Sigmoid colon (tissue), 4 donors: ENCODE data around the gene APBB2.

Experiments used
- EP300 ChIP-seq, 4 donors: sonication (generic); formaldehyde crosslinking; IDR thresholded peaks; one replicate each; pipeline ENCODE4 v1.6.1; 2017; ENCODE audit warnings: antibody characterized with exemption in 4 of 4
- POLR2A ChIP-seq, 2 donors: fragments of 450-650 bp; IDR thresholded peaks; one replicate each; pipeline ENCODE4 v1.6.1; 2016; ENCODE audit warnings: antibody characterized with exemption in 2 of 2, mild to moderate bottlenecking in 2 of 2, moderate library complexity in 2 of 2
- POLR2AphosphoS5 ChIP-seq, 4 donors: sonication (generic); formaldehyde crosslinking; IDR thresholded peaks; one replicate each; pipeline ENCODE4 v1.6.1; 2017; ENCODE audit warnings: antibody characterized with exemption in 4 of 4
- TF ChIP-seq, protein P1 (sequence below), 4 experiments: fragments of 450-650 bp in 3 of 4; fragments of 200-600 bp in 1 of 4; IDR thresholded peaks; one replicate each; pipeline ENCODE4 v1.5.1; 2016 to 2019; ENCODE audit warnings: antibody characterized with exemption in 4 of 4, mild to moderate bottlenecking in 3 of 4, moderate library complexity in 2 of 4

DNA sequence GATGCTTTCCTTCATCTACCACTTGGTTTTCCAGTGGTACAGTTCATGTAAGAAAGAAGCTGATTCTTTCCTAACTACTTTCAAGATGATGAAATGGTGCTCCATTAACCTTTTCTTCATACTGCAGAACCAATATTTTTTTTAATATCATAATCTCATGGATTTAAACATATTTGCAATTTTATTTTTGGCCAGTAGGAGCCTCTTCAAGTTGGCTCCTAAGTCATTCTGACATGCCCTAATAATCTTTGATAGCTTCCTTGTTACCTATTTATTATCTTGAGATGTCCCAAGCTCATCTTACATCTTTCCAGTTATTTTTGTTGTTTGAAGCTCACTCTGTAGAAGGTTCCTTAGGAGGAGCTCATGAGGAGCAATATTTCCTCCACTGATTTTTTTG, 170.2 kb downstream of the APBB2 start:
- TF ChIP-seq, protein P1, sequence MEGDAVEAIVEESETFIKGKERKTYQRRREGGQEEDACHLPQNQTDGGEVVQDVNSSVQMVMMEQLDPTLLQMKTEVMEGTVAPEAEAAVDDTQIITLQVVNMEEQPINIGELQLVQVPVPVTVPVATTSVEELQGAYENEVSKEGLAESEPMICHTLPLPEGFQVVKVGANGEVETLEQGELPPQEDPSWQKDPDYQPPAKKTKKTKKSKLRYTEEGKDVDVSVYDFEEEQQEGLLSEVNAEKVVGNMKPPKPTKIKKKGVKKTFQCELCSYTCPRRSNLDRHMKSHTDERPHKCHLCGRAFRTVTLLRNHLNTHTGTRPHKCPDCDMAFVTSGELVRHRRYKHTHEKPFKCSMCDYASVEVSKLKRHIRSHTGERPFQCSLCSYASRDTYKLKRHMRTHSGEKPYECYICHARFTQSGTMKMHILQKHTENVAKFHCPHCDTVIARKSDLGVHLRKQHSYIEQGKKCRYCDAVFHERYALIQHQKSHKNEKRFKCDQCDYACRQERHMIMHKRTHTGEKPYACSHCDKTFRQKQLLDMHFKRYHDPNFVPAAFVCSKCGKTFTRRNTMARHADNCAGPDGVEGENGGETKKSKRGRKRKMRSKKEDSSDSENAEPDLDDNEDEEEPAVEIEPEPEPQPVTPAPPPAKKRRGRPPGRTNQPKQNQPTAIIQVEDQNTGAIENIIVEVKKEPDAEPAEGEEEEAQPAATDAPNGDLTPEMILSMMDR (IDR thresholded peaks at IDR 0.05) = no peak
- no peak for TF ChIP-seq POLR2AphosphoS5 (IDR thresholded peaks at IDR 0.05)
- no peak for TF ChIP-seq EP300 (IDR thresholded peaks at IDR 0.05)
- TF ChIP-seq POLR2A (IDR thresholded peaks at IDR 0.05) = no peak
